Measurements from ENCODE around the gene NSMCE4A.
"Not testable (repeated sequence)": the region's sequence is repeated elsewhere in the genome, so short reads cannot be mapped to it uniquely, and the experiment has no call there.

Gene NSMCE4A

GRCh38 chr10:122018951-122019413 is 44.0 kb upstream of the NSMCE4A start:
- no peak for DNase-seq (ENCODE audit: low read depth)
- peak overlapping the region; percentile 33 for H3K4me3 ChIP-seq (ENCODE audit: low read length)
- TF ChIP-seq, protein P1, sequence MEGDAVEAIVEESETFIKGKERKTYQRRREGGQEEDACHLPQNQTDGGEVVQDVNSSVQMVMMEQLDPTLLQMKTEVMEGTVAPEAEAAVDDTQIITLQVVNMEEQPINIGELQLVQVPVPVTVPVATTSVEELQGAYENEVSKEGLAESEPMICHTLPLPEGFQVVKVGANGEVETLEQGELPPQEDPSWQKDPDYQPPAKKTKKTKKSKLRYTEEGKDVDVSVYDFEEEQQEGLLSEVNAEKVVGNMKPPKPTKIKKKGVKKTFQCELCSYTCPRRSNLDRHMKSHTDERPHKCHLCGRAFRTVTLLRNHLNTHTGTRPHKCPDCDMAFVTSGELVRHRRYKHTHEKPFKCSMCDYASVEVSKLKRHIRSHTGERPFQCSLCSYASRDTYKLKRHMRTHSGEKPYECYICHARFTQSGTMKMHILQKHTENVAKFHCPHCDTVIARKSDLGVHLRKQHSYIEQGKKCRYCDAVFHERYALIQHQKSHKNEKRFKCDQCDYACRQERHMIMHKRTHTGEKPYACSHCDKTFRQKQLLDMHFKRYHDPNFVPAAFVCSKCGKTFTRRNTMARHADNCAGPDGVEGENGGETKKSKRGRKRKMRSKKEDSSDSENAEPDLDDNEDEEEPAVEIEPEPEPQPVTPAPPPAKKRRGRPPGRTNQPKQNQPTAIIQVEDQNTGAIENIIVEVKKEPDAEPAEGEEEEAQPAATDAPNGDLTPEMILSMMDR (conservative IDR thresholded peaks at IDR 0.05; ENCODE audit: low read depth, low read length): no peak

GRCh38 chr10:122018491-122018890 is 43.5 kb upstream of the NSMCE4A start:
- no peak for DNase-seq (ENCODE audit: low read depth)
- H3K4me3 ChIP-seq (ENCODE audit: low read length): no peak overlapping the region
- TF ChIP-seq, protein P1 (conservative IDR thresholded peaks at IDR 0.05; ENCODE audit: low read depth, low read length): no peak

DNA sequence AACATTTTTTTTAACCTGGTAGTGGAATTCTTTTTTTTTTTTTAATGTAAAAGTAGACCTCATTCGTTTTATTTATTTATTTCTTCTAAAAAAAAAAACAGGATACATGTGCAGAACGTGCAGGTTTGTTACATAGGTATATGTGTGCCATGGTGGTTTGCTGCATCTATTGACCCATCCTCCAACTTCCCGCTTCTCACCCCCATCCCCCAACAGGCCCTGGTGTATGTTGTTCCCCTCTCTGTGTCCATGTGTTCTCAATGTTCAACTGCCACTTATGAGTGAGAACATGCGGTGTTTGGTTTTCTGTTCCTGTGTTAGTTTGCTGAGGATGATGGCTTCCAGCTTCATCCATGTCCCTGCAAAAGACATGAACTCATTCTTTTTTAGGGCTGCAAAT is 42.9 kb upstream of the NSMCE4A start:
- DNase-seq (ENCODE audit: low read depth); H3K4me3 ChIP-seq (ENCODE audit: low read length): not testable (repeated sequence)

- no peak overlapping the region for H3K4me3 ChIP-seq (ENCODE audit: low read length)
- TF ChIP-seq, protein P1 (conservative IDR thresholded peaks at IDR 0.05; ENCODE audit: low read depth, low read length): no peak
- DNase-seq (ENCODE audit: low read depth): no peak
Observed at GRCh38 chr10:122014652-122015248, 39.7 kb upstream of the NSMCE4A start.

DNA sequence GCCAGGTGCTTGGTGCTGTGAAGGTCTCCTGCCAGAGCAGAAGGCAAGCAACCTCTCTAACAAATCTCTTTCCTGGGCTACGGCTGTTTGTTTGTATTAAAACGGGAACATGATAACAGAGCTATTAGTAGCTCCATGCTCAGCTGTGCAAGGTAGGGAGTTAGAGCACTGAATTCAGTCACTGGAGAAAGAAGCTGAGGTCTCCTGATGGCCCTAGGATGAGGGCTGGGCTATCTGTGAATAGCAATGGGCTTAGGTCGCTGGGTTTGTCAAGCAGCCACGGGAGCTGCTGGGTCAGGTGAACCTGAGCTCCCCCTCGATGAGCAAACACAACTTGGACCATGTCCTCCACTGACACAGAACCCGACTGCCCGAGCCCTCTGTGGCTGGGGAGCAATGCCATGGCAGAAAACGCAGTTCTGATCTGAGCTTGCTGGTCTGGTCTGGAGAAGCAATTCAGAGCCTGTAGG is 38.3 kb upstream of the NSMCE4A start:
- TF ChIP-seq, protein P1 (conservative IDR thresholded peaks at IDR 0.05; ENCODE audit: low read depth, low read length): no peak
- H3K4me3 ChIP-seq (ENCODE audit: low read length): no peak overlapping the region
- DNase-seq (ENCODE audit: low read depth): no peak

- TF ChIP-seq, protein P1 (conservative IDR thresholded peaks at IDR 0.05; ENCODE audit: low read depth, low read length): no peak
- H3K4me3 ChIP-seq (ENCODE audit: low read length): no peak overlapping the region
- no peak for DNase-seq (ENCODE audit: low read depth)
Observed at GRCh38 chr10:122012731-122013130, 37.7 kb upstream of the NSMCE4A start.

DNA sequence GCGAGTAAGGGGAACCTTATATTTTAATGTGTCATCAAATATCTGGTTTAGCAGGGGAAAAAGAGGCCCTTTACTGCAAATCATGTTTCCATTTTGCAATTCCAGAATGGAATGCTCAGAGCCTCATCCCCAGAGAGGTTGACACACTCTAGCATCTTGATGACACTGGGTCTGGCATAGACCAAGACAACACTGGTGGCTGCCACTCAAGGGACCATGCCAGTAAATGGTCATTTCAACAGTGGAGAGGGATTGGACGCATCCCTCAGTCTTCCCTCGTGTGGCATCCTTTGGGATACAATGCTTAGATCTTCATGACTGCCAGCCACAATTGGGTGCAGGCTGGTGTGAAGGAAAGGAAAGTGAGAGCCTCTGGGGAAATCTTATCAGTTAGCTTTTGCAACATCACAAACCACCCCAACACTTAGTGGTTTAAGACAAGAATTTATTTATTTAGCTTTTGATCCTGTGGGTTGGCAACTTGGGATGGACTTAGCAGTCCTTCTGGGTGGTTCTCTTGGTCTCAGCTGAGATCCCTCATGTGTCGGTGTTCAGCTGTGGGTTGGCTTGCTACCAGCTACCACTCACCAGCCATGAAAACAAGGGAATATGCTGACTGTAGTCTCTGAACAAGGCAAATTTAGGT is 35.5 kb upstream of the NSMCE4A start:
- no peak overlapping the region for H3K4me3 ChIP-seq (ENCODE audit: low read length)
- TF ChIP-seq, protein P1 (conservative IDR thresholded peaks at IDR 0.05; ENCODE audit: low read depth, low read length): no peak
- no peak for DNase-seq (ENCODE audit: low read depth)

All from retinal pigment epithelial cell (primary cell).